GM23338 (cell line): ENCODE measurements around the gene STKLD1. TPM values are rescaled to one million over a fixed set of nuclear protein-coding genes. Genes with fewer than 3 reads are reported as not detected.

ENCODE experiments used
- ATAC-seq: fragments of 200-7000 bp; cut with Tn5 transposase; 3 replicates; pipeline ENCODE4 v1.9.1; 2020
- DNase-seq: peaks from one replicate; pipeline ENCODE4 v3.0.0-alpha.2; 2015; ENCODE audit warnings: low spot score
- H2AFZ ChIP-seq: fragments of 200-600 bp; sonication (generic); 2 replicates; pipeline ENCODE4 v1.8.0; 2016; ENCODE audit warnings: antibody characterized with exemption, mild to moderate bottlenecking, moderate library complexity
- H3F3A ChIP-seq: fragments of 200-600 bp; sonication (generic); replicated peaks from 2 replicates; pipeline ENCODE4 v1.8.0; 2017; ENCODE audit warnings: antibody characterized with exemption, mixed run types, low read depth
- H3K27ac ChIP-seq: fragments of 200-600 bp; sonication (generic); 2 replicates; pipeline ENCODE4 v1.6.1; 2016; ENCODE audit warnings: low read depth
- H3K27me3 ChIP-seq: fragments of 200-600 bp; sonication (generic); 2 replicates; pipeline ENCODE4 v1.8.0; 2016; ENCODE audit warnings: mild to moderate bottlenecking, mixed run types, moderate library complexity; ENCODE audit not compliant: insufficient read depth
- H3K36me3 ChIP-seq: fragments of 200-600 bp; sonication (generic); 2 replicates; pipeline ENCODE4 v1.8.0; 2016; ENCODE audit warnings: mild to moderate bottlenecking; ENCODE audit not compliant: insufficient read depth
- H3K4me1 ChIP-seq: fragments of 200-600 bp; sonication (generic); 2 replicates; pipeline ENCODE4 v1.8.0; 2016; ENCODE audit warnings: mild to moderate bottlenecking, moderate library complexity; ENCODE audit not compliant: insufficient read depth
- H3K4me2 ChIP-seq: fragments of 200-600 bp; sonication (generic); 2 replicates; pipeline ENCODE4 v1.7.1; 2017; ENCODE audit warnings: mixed run types
- H3K4me3 ChIP-seq: fragments of 200-600 bp; sonication (generic); 2 replicates; pipeline ENCODE4 v1.6.1; 2016; ENCODE audit warnings: mixed run types
- H3K79me2 ChIP-seq: fragments of 200-600 bp; sonication (generic); replicated peaks from 2 replicates; pipeline ENCODE4 v1.8.0; 2017; ENCODE audit warnings: mild to moderate bottlenecking; ENCODE audit not compliant: insufficient read depth
- H3K9me2 ChIP-seq: fragments of 200-600 bp; sonication (generic); 2 replicates; pipeline ENCODE4 v1.8.0; 2017; ENCODE audit not compliant: insufficient read depth
- H4K20me1 ChIP-seq: fragments of 200-600 bp; sonication (generic); replicated peaks from 2 replicates; pipeline ENCODE4 v1.8.0; 2017; ENCODE audit warnings: mild to moderate bottlenecking; ENCODE audit not compliant: insufficient read depth
- H3K27ac Mint-ChIP-seq: 2 replicates; pipeline ENCODE4 v1.8.0; 2020; ENCODE audit warnings: inconsistent platforms, mild to moderate bottlenecking, moderate library complexity, mixed read lengths
- H3K27me3 Mint-ChIP-seq: 3 replicates; pipeline ENCODE4 v1.8.0; 2022; ENCODE audit warnings: low read depth, mild to moderate bottlenecking, moderate library complexity, mixed read lengths, inconsistent platforms; ENCODE audit not compliant: insufficient read depth, poor library complexity
- H3K36me3 Mint-ChIP-seq: 3 replicates; pipeline ENCODE4 v1.8.0; 2021; ENCODE audit warnings: low read depth, mild to moderate bottlenecking, inconsistent platforms, moderate library complexity, mixed read lengths
- H3K4me1 Mint-ChIP-seq: 3 replicates; pipeline ENCODE4 v1.8.0; 2020; ENCODE audit warnings: mild to moderate bottlenecking, inconsistent platforms, mixed read lengths
- H3K4me3 Mint-ChIP-seq: 3 replicates; pipeline ENCODE4 v1.8.0; 2021; ENCODE audit warnings: moderate library complexity, mild to moderate bottlenecking, inconsistent platforms, mixed read lengths
- H3K9me3 Mint-ChIP-seq: 3 replicates; pipeline ENCODE4 v1.8.0; 2020; ENCODE audit warnings: moderate library complexity, mild to moderate bottlenecking, inconsistent platforms, mixed read lengths
- CREB1 ChIP-seq: fragments of 250-450 bp; sonication (Bioruptor Pico); IDR thresholded peaks from 2 replicates; pipeline ENCODE4 v1.5.0; 2020; ENCODE audit warnings: low read depth, mild to moderate bottlenecking, moderate library complexity
- CTCF ChIP-seq, 2 experiments: fragments of 200-600 bp in 1 of 2; sonication (generic) in 1 of 2; conservative IDR thresholded peaks; 2 replicates each; pipeline versions ENCODE4 v1.5.1 to v1.6.1; 2016 to 2017; ENCODE audit warnings: antibody characterized with exemption in 2 of 2, low read depth in 2 of 2, mild to moderate bottlenecking in 2 of 2, moderate library complexity in 1 of 2
- ETS1 ChIP-seq: IDR thresholded peaks from 2 replicates; pipeline ENCODE4 v1.6.1; 2016; ENCODE audit warnings: antibody characterized with exemption
- EZH2 ChIP-seq: fragments of 200-600 bp; sonication (generic); IDR thresholded peaks from one replicate; pipeline ENCODE4 v1.8.0; 2017; ENCODE audit warnings: antibody characterized with exemption, mild to moderate bottlenecking, low read depth; ENCODE audit not compliant: unreplicated experiment
- EZH2phosphoT487 ChIP-seq: fragments of 200-600 bp; sonication (generic); IDR thresholded peaks from one replicate; pipeline ENCODE4 v1.8.1; 2018; ENCODE audit warnings: antibody characterized with exemption; ENCODE audit not compliant: unreplicated experiment
- JUNB ChIP-seq: IDR thresholded peaks from one replicate; pipeline ENCODE4 v1.6.1; 2016; ENCODE audit warnings: antibody characterized with exemption; ENCODE audit not compliant: unreplicated experiment
- NANOG ChIP-seq: IDR thresholded peaks from 2 replicates; pipeline ENCODE4 v1.6.1; 2016; ENCODE audit warnings: antibody characterized with exemption, borderline replicate concordance
- POLR2AphosphoS5 ChIP-seq: IDR thresholded peaks from 2 replicates; pipeline ENCODE4 v1.6.1; 2016; ENCODE audit warnings: antibody characterized with exemption, low read depth
- REST ChIP-seq: IDR thresholded peaks from one replicate; pipeline ENCODE4 v1.6.1; 2018; ENCODE audit warnings: antibody characterized with exemption; ENCODE audit not compliant: unreplicated experiment
- STAT1 ChIP-seq: IDR thresholded peaks from one replicate; pipeline ENCODE4 v1.6.1; 2016; ENCODE audit warnings: antibody characterized with exemption; ENCODE audit not compliant: unreplicated experiment
- ZNF114 ChIP-seq: fragments of 250-450 bp; sonication (Bioruptor Pico); IDR thresholded peaks from 2 replicates; pipeline ENCODE4 v1.5.0; 2020; ENCODE audit warnings: mild to moderate bottlenecking, moderate library complexity
- ZNF331 ChIP-seq: fragments of 250-450 bp; sonication (Bioruptor Pico); IDR thresholded peaks from 2 replicates; pipeline ENCODE4 v1.5.0; 2020; ENCODE audit warnings: low read depth, mild to moderate bottlenecking, moderate library complexity
- polyA plus RNA-seq: library from polyadenylated mRNA; unstranded; fragments of >200 nt; fragmentation: Nextera tagmentation; extraction: Ambion mirVana; gene quantifications from 2 replicates; pipeline ENCODE4 v1.2.1, GENCODE V29; 2016
- total RNA-seq: library from RNA; depleted of rRNA; stranded (reverse); fragments of >200 nt; shearing (Covaris generic); gene quantifications from 2 replicates; pipeline ENCODE4 v1.2.3, GENCODE V29; 2014
- TF ChIP-seq, protein P1 (sequence below): fragments of 250-450 bp; sonication (Bioruptor Pico); IDR thresholded peaks from 2 replicates; pipeline ENCODE4 v1.5.0; 2020; ENCODE audit warnings: mild to moderate bottlenecking, moderate library complexity

Gene STKLD1
- total and polyA plus RNA-seq, 2 experiments from 2014 or later = 0.57 TPM; not detected in 1

DNA sequence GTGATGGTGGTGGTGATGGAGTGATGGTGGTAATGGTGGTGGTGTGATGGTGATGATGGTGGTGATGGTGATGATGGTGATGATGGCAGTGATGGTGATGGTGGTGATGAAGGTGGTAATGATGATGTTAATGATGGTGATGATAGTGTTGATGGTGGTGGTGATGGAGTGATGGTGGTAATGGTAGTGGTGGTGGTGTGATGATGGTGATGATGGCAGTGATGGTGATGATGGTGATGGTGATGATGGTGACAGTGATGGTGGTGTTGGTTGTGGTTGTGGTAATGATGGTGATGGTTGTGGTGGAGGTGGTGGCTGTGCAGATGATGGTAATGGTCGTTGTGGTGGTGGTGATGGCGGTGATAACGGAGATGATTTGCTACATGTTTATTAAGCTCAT lies 7.3 kb downstream of the STKLD1 start:
- no peak overlapping the region for H3K4me2 ChIP-seq
- no peaks in the 10 kb centered on the region for H3K27me3 ChIP-seq
- no peaks in the 10 kb centered on the region for H3K4me1 ChIP-seq
- no peaks in the 10 kb centered on the region for H3K36me3 Mint-ChIP-seq
- no peaks in the 10 kb centered on the region for H3K4me1 Mint-ChIP-seq
- no peak for DNase-seq
- peaks cover 11% of the 10 kb centered on the region; the same call in 1 of the 2 replicates for H3K9me2 ChIP-seq
- no peaks in the 10 kb centered on the region for H3K9me3 Mint-ChIP-seq
- no peaks in the 10 kb centered on the region for H3F3A ChIP-seq
- H4K20me1 ChIP-seq = no peaks in the 10 kb centered on the region
- no peaks in the 10 kb centered on the region for H3K79me2 ChIP-seq
- TF ChIP-seq CTCF (conservative IDR thresholded peaks at IDR 0.05; ENCODE audit: low read depth in 2 of 2) = no peak
- TF ChIP-seq, protein P1, sequence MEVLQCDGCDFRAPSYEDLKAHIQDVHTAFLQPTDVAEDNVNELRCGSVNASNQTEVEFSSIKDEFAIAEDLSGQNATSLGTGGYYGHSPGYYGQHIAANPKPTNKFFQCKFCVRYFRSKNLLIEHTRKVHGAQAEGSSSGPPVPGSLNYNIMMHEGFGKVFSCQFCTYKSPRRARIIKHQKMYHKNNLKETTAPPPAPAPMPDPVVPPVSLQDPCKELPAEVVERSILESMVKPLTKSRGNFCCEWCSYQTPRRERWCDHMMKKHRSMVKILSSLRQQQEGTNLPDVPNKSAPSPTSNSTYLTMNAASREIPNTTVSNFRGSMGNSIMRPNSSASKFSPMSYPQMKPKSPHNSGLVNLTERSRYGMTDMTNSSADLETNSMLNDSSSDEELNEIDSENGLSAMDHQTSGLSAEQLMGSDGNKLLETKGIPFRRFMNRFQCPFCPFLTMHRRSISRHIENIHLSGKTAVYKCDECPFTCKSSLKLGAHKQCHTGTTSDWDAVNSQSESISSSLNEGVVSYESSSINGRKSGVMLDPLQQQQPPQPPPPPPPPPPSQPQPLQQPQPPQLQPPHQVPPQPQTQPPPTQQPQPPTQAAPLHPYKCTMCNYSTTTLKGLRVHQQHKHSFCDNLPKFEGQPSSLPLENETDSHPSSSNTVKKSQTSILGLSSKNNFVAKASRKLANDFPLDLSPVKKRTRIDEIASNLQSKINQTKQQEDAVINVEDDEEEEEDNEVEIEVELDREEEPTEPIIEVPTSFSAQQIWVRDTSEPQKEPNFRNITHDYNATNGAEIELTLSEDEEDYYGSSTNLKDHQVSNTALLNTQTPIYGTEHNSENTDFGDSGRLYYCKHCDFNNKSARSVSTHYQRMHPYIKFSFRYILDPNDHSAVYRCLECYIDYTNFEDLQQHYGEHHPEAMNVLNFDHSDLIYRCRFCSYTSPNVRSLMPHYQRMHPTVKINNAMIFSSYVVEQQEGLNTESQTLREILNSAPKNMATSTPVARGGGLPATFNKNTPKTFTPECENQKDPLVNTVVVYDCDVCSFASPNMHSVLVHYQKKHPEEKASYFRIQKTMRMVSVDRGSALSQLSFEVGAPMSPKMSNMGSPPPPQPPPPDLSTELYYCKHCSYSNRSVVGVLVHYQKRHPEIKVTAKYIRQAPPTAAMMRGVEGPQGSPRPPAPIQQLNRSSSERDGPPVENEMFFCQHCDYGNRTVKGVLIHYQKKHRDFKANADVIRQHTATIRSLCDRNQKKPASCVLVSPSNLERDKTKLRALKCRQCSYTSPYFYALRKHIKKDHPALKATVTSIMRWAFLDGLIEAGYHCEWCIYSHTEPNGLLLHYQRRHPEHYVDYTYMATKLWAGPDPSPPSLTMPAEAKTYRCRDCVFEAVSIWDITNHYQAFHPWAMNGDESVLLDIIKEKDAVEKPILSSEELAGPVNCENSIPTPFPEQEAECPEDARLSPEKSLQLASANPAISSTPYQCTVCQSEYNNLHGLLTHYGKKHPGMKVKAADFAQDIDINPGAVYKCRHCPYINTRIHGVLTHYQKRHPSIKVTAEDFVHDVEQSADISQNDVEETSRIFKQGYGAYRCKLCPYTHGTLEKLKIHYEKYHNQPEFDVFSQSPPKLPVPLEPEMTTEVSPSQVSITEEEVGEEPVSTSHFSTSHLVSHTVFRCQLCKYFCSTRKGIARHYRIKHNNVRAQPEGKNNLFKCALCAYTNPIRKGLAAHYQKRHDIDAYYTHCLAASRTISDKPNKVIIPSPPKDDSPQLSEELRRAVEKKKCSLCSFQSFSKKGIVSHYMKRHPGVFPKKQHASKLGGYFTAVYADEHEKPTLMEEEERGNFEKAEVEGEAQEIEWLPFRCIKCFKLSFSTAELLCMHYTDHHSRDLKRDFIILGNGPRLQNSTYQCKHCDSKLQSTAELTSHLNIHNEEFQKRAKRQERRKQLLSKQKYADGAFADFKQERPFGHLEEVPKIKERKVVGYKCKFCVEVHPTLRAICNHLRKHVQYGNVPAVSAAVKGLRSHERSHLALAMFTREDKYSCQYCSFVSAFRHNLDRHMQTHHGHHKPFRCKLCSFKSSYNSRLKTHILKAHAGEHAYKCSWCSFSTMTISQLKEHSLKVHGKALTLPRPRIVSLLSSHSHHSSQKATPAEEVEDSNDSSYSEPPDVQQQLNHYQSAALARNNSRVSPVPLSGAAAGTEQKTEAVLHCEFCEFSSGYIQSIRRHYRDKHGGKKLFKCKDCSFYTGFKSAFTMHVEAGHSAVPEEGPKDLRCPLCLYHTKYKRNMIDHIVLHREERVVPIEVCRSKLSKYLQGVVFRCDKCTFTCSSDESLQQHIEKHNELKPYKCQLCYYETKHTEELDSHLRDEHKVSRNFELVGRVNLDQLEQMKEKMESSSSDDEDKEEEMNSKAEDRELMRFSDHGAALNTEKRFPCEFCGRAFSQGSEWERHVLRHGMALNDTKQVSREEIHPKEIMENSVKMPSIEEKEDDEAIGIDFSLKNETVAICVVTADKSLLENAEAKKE (CRISPR knock-in tag) = no peak
- no peak for TF ChIP-seq ETS1
- TF ChIP-seq NANOG = no peak
- TF ChIP-seq STAT1 = no peak
- no peak for TF ChIP-seq JUNB
- TF ChIP-seq ZNF331 (CRISPR knock-in tag) = no peak
- TF ChIP-seq CREB1 (CRISPR knock-in tag) = no peak
- TF ChIP-seq REST = no peak
- TF ChIP-seq ZNF114 (CRISPR knock-in tag) = no peak
- TF ChIP-seq EZH2 = no peak
- TF ChIP-seq POLR2AphosphoS5 = no peak
- TF ChIP-seq EZH2phosphoT487 = no peak
- no peak overlapping the region for H3K27ac ChIP-seq
- no peak overlapping the region for H3K27ac Mint-ChIP-seq
- ATAC-seq = no peak
- H3K36me3 ChIP-seq = no peaks in the 10 kb centered on the region
- H3K4me3 ChIP-seq = no peak overlapping the region
- no peak overlapping the region for H3K4me3 Mint-ChIP-seq
- H2AFZ ChIP-seq = no peak overlapping the region
- H3K27me3 Mint-ChIP-seq = peaks cover 5% of the 10 kb centered on the region
